HUES64 (cell line): ENCODE results near the gene LGALSL.

ENCODE experiments used
- H3K27ac ChIP-seq: 2 replicates; pipeline ENCODE4 v1.7.0; 2013; ENCODE audit warnings: low read depth, low read length, inconsistent platforms
- H3K27me3 ChIP-seq: 2 replicates; pipeline ENCODE4 v1.6.1; 2013; ENCODE audit warnings: mild to moderate bottlenecking, low read length; ENCODE audit not compliant: insufficient read depth
- H3K36me3 ChIP-seq: 2 replicates; pipeline ENCODE4 v1.6.1; 2013; ENCODE audit warnings: mild to moderate bottlenecking, low read length; ENCODE audit not compliant: insufficient read depth
- H3K4me1 ChIP-seq: 2 replicates; pipeline ENCODE4 v1.6.1; 2013; ENCODE audit warnings: mild to moderate bottlenecking, low read length, moderate library complexity; ENCODE audit not compliant: insufficient read depth
- H3K4me3 ChIP-seq: 2 replicates; pipeline ENCODE4 v1.5.1; 2013; ENCODE audit warnings: mild to moderate bottlenecking, low read length, moderate library complexity
- H3K9ac ChIP-seq: 2 replicates; pipeline ENCODE4 v1.6.1; 2013; ENCODE audit warnings: mild to moderate bottlenecking, low read depth, low read length
- H3K9me3 ChIP-seq: 2 replicates; pipeline ENCODE4 v1.6.1; 2013; ENCODE audit warnings: low read depth, low read length; ENCODE audit not compliant: insufficient read depth
- WGBS: fragments of 150-250, 120-280 bp; methylation state at CpG from one replicate; pipeline ENCODE4 v1.1.7; 2013; ENCODE audit warnings: missing lambda C conversion rate; 5-methylcytosine and 5-hydroxymethylcytosine counted together

LGALSL gene

GRCh38 chr2:64501946-64502345, 48.0 kb downstream of the LGALSL start:
- H3K27me3 ChIP-seq, result no peaks in the 10 kb centered on the region
- no peak overlapping the region for H3K4me3 ChIP-seq
- H3K9me3 ChIP-seq, result no peaks in the 10 kb centered on the region
- H3K4me1 ChIP-seq, result peaks cover 8% of the 10 kb centered on the region; the same call in 1 of the 2 replicates
- 91% methylated on average over 1 of the region's 1 CpG for WGBS
- no peak overlapping the region for H3K9ac ChIP-seq
- H3K27ac ChIP-seq, result no peak overlapping the region
- no peaks in the 10 kb centered on the region for H3K36me3 ChIP-seq

GRCh38 chr2:64502860-64503259, 48.9 kb downstream of the LGALSL start:
- 93% methylated on average over 4 of the region's 4 CpGs for WGBS
- H3K4me3 ChIP-seq, result no peak overlapping the region

GRCh38 chr2:64504774-64505720, 51.1 kb downstream of the LGALSL start:
- no peaks in the 10 kb centered on the region for H3K36me3 ChIP-seq
- no peaks in the 10 kb centered on the region for H3K9me3 ChIP-seq
- no peaks in the 10 kb centered on the region for H3K4me1 ChIP-seq
- H3K27ac ChIP-seq, result no peak overlapping the region
- H3K9ac ChIP-seq, result no peak overlapping the region
- 88% methylated on average over 16 of the region's 16 CpGs for WGBS
- H3K4me3 ChIP-seq, result no peak overlapping the region
- no peaks in the 10 kb centered on the region for H3K27me3 ChIP-seq

More at GRCh38 chr2:64502860-64503259, 48.9 kb downstream of the LGALSL start:
- H3K9me3 ChIP-seq, result no peaks in the 10 kb centered on the region
- no peak overlapping the region for H3K9ac ChIP-seq
- H3K4me1 ChIP-seq, result peaks cover 8% of the 10 kb centered on the region; the same call in 1 of the 2 replicates
- H3K27me3 ChIP-seq, result no peaks in the 10 kb centered on the region
- no peak overlapping the region for H3K27ac ChIP-seq
- no peaks in the 10 kb centered on the region for H3K36me3 ChIP-seq

- no peaks in the 10 kb centered on the region for H3K36me3 ChIP-seq
- H3K27me3 ChIP-seq, result no peaks in the 10 kb centered on the region
- WGBS, result 94% methylated on average over 2 of the region's 2 CpGs
- H3K9me3 ChIP-seq, result no peaks in the 10 kb centered on the region
- no peaks in the 10 kb centered on the region for H3K4me1 ChIP-seq
- H3K9ac ChIP-seq, result no peak overlapping the region
- H3K4me3 ChIP-seq, result no peak overlapping the region
- no peak overlapping the region for H3K27ac ChIP-seq
Measured at GRCh38 chr2:64506686-64507085, 52.7 kb downstream of the LGALSL start.
